NCI-H1092 treated with DMSO at 0.1 percent for 48 hours (cell line): ENCODE data around the gene MX2.
A peak's percentile ranks its signal among the peaks of the same experiment; 100 is the strongest.

ENCODE experiments used
- DNase-seq: peaks from one replicate; lab custom pipeline; 2025; lab: John Stamatoyannopoulos, UW

Gene MX2

GRCh38 chr21:41365377-41366107 is 3.7 kb downstream of the MX2 start:
- no peak for DNase-seq

GRCh38 chr21:41366522-41367151 is 4.8 kb downstream of the MX2 start:
- DNase-seq, result no peak

GRCh38 chr21:41367301-41367944 is 5.6 kb downstream of the MX2 start:
- DNase-seq, result no peak

- no peak for DNase-seq
These were observed 6.3 kb downstream of the MX2 start for GRCh38 chr21:41367945-41368734.

GRCh38 chr21:41368735-41369104 is 6.9 kb downstream of the MX2 start:
- no peak for DNase-seq

GRCh38 chr21:41369105-41369919 is 7.5 kb downstream of the MX2 start:
- peak; percentile 43 for DNase-seq

- no peak for DNase-seq
These were observed 8.4 kb downstream of the MX2 start for GRCh38 chr21:41369920-41370839.

- no peak for DNase-seq
These were observed 9.2 kb downstream of the MX2 start for GRCh38 chr21:41370840-41371684.

- no peak for DNase-seq
These were observed 9.8 kb downstream of the MX2 start for GRCh38 chr21:41371685-41372030.

- no peak for DNase-seq
These were observed 11.4 kb downstream of the MX2 start for GRCh38 chr21:41373253-41373652.

- DNase-seq, result no peak
These were observed 11.9 kb downstream of the MX2 start for GRCh38 chr21:41373763-41374162.

- DNase-seq, result no peak
These were observed 12.4 kb downstream of the MX2 start for GRCh38 chr21:41374177-41374712.

- DNase-seq, result no peak
These were observed 13.2 kb downstream of the MX2 start for GRCh38 chr21:41374867-41375533.

- DNase-seq, result no peak
These were observed 14.0 kb downstream of the MX2 start for GRCh38 chr21:41375875-41376274.

- DNase-seq, result no peak
These were observed 15.9 kb downstream of the MX2 start for GRCh38 chr21:41377715-41378114.

GRCh38 chr21:41378849-41379248 is 17.0 kb downstream of the MX2 start:
- no peak for DNase-seq

GRCh38 chr21:41379901-41380300 is 18.1 kb downstream of the MX2 start:
- no peak for DNase-seq

GRCh38 chr21:41381731-41382130 is 19.9 kb downstream of the MX2 start:
- DNase-seq, result no peak
